Renal cortex interstitium (tissue), 11 donors: ENCODE data around the gene TDRD9. TPM values are rescaled to one million over a fixed set of nuclear protein-coding genes. Genes with fewer than 3 reads are reported as not detected.

Source experiments
- DNase-seq, 11 donors: peaks; one replicate each; pipeline ENCODE4 v3.0.0-alpha.2; 2013; ENCODE audit warnings: low read depth in 9 of 11, low spot score in 4 of 11; ENCODE audit errors: extremely low read depth in 1 of 11
- polyA plus RNA-seq, 3 donors: library from polyadenylated mRNA; unstranded; fragments of 120-200 nt; gene quantifications; one replicate each; pipeline ENCODE4 v1.2.1, GENCODE V29; 2013; ENCODE audit not compliant: insufficient read length in 3 of 3

TDRD9 gene
- polyA plus RNA-seq, 3 donors, result 1.9 to 7.3 (median 3.8) TPM

DNA sequence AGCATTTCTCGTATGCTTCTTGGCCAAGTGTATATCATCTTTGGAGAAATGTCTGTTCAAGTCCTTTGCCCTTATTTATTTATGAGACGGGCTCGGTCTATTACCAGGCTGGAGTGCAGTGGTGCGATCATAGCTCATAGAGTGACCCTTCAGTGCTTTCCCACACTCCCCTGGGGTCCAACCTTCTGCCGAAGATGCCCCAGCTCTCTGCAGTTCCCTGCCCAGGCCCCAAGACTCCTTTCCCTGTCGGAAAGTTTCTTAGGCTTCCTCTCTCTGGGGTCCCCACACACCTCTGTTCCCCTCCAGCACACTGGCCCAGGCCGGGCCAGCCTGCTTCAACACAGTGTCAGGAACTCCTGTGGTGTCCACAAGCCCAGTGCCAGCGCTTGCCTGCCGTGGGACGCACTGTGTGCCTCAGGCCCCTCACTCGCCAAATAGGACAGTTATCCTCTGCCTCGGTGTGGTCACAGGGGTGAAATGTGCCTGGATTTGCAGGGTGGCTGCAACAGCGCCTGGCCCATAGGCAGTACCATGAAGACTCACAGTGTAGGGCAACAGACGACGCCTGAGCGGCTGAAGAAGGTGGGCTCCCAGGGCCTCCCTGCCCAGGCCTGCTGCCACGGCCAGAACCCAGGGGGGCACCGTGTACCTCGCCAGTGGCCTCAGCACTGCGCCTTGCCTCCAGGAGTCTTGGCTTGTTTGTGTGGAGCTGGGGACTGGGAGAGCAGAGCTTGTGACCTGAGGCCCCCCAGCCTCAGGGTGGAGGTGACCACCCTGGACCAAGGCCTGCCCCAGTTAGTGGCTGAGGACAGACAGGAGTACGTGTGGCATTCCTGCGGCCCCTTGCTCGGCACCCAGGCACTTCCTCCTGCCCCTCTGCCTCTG is 152.4 kb downstream of the TDRD9 start:
- no peak for DNase-seq

DNA sequence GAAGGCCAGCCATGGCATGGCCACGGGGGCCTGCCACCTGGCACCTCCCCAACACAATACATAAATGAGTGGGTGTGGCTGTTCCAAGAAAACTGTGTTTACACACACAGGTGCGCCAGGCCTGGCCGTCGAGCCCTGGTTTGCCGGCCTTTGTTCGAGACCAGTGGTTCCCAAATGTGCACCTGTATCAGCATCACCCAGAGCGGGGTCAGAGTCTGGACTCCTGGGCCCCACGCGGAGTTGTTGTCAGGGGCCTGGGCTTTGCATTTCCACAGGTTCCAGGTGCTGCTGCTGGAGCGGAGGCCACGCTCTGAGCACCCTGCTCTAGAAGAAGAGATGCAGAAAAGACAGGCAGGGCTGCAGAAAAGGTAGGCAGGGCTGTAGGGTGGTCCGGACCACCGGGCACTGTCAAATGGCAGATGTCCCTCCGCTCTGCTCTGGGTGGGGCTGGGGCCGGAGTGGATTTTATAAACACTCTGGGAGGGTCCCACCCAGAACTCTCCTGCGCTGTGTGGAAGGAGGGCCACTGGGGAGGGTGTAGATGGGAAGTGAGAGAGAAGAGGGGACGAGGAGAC is 153.1 kb downstream of the TDRD9 start:
- DNase-seq, result no peak

DNA sequence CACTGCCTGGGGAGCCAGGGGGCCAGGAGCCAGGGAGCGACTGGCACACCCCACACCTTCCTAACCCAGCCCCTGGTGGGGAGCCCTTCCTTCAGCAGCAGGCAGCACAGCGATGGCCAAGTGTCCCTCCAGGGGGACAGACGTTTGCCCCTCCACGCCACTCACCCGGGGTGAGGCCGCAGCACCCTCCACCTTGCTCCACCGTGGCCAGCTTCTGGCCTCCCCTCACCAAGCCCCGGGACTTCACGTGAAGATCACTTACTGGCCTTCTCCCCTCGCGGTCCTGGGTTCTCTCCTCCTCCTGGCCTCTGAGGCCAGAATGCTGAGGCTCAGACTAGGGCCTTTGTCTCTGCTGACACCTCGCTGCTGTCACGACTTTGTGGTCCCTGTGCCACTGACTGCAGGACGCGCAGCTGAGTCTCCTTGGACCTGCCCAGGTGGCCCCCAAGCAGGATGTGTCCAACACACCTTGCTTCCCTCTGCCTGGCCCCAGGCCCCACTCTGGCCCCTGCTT is 153.8 kb downstream of the TDRD9 start:
- DNase-seq, result no peak

DNA sequence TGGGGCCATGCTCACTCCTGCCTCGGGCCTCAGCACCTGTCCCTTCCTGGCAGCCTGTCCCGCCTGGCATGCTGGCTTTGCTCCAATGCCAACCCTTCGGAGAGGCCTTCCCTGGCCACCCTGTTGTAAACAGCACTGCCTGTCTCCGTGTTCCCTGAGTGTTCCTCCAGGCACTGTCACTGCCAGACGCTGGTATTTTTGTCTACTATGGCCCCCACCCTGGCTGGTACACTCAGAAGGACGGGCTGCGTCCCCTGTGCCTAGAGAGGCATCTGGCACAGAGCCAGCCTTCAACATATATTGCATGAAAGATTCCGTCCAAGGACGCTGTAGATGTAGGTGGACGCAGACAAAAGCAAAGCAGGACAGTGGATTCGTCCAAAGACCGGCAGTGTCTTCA is 154.6 kb downstream of the TDRD9 start:
- DNase-seq, result no peak

DNA sequence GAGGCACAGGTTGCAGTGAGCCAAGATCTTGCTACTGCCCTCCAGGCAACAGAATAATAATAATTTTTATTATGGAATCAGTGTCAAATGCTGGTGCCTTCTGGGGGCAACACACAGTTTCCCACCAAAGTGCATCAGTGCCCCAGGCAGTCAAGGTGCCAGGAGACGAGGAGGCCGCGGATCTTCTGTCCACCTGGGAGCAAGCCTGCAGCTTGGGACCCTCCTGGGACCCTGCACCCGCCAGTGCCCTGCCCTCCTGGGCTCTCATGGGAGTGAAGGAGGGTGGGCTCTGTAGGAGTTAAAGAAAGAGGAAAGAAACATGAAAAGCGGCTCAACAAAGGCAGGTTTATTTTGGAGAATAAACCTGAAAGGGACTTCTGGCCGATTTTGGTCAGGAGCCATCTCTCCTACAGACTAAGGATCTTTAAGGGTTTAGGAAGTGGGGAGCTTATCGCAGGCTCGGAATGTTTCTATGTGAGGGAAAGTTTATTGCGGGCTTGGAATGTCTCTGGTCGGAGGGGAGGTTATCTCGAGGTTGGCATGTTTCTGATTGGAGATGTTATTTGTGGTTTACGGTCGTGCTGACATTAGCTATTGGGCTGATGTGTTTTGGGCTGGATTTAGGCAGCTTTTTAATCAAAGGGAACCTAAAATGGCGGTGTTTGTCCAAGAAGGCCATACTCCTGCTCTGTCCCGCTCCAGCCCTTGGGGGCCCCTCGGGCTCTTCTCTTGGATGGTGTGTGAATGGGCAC is 156.2 kb downstream of the TDRD9 start:
- DNase-seq, result peak in 2 of 11 donors; percentile 43 to 49

DNA sequence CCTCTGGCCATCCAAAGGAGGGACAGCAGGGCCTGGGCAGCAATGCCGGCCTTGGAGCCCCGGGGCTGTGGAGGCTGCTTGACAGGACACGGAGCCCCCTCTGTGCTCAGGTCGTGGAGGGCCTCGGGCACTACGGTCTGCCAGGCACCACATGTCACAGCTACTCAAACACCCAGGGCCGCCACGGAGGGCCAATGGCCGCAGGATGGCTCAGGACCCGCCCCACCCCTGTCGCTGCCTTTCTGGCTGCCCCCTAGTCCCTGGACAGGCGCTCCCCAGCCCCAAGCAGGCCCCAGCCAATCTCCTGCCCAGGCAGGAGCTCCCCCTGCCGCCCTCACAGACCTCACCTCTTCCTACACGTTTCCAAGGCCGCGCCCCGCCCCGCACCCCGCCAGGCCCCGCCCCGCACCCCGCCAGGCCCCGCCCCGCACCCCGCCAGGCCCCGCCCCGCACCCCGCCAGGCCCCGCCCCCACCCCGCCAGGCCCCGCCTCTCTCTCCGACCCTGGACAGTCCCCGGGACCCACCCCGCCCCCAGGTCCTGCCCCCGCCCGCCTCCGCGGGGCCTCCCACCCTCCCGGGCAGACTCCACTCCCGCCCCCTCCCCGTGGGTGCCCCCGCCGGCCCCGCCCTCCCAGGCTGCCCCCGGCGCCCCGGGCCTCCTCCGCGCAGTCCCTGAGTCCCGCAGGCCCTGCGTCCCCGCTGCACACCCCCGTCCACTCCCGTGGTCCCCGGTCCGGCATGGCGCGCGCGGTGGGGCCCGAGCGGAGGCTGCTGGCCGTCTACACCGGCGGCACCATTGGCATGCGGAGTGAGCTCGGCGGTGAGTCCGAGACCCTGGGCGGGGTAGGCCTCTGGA is 157.0 kb downstream of the TDRD9 start, which contains the start of gene ASPG:
ASPG (plus strand) TSS at position 669 of the 857 bp plus-strand sequence; CDS start at position 740, 71 bp downstream.
- DNase-seq, result no peak

DNA sequence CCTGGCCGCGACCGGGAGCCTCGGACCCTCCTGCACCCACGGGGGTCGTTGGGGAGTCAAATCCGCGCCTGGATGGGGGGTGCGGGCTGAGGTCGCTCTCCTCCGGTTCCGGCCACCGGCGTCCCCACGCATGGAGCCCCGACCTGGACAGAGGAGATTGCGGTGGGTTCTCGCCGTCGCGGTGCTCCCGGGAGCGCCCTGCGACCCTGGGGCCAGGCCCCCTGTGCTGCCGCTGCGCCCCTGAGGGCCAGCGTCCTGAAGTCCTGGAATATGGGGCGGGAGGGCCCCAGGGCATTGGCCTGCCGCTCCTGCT is 157.6 kb downstream of the TDRD9 start:
- no peak for DNase-seq

DNA sequence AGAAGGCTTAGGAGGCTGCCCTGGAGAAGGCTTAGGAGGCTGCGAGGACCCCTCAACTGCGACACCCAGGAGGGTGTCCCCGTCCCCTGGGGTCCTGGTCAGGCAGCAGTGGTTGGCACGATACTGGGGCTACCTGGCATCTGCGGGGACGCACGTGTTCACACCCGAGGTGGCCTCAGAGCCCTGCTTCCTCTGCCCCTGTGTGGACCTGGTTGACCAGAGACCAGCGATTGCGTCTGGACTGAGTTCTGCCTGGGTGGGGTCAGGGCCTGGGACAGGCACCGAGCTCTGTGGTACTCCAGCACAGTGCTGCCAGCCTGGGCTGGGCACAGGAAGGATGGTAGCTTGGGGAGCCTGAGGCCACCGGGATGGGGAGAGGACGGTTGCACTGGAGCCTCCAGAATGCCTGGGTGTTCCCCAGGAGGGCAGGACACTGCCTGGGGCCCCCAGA is 158.0 kb downstream of the TDRD9 start:
- no peak for DNase-seq

DNA sequence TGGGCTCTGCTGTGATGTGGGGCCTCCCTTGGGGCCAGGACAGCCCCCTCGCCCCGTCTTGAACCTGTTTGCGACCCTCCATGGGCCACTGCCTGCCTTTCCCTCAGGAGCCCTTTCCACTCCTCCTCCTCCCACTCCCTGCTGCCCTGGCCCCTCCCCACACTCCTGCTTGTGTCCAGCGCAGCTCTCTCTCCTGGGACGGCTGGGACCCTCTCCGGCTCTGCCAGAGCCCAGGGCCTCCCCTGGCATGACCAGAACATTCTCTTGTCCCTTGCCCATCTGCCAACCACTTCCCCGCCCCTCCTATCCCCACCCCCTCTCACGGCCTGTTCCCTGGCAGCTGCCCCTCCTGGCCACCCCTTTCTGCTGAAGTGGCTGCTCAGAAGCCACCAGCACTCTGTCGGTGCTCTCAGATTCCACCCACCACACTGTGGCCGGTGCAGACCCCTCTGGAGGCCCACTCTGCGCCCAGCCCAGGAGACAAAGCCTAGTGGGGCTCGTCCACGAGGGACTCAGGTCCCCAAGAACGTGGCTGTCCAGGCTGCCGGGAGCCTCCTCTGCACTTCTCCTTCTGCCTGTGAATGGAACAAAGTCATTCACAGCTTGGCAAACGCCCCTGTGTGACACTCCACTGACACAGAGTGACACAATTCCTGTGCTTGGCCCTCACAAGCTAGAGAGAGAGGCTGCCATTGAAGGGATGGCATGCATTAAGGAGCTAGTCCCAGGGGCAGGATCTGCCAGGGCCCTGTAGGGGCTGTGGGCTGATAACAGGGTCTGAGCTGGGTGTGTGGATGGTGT is 158.6 kb downstream of the TDRD9 start:
- DNase-seq, result no peak

DNA sequence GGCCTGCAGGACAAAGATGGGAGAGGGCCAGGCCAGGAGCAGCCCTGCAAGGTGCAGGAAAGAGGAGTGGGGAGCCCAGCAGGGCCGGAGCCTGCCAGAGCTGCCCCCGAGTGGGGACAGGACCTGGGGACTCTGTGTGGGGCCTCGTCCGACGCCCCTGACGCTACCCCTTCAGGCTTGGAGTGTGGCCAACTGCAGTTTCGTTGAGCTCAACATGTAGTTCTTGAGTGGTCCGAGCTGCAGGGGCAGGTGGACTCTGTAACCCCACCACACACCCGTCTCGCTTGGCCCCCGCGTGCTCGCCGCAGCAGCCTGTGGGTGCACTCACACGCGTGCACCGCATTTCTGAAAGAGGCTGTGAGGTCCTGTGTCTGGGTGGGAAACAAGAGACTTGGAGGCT is 159.2 kb downstream of the TDRD9 start:
- no peak for DNase-seq

DNA sequence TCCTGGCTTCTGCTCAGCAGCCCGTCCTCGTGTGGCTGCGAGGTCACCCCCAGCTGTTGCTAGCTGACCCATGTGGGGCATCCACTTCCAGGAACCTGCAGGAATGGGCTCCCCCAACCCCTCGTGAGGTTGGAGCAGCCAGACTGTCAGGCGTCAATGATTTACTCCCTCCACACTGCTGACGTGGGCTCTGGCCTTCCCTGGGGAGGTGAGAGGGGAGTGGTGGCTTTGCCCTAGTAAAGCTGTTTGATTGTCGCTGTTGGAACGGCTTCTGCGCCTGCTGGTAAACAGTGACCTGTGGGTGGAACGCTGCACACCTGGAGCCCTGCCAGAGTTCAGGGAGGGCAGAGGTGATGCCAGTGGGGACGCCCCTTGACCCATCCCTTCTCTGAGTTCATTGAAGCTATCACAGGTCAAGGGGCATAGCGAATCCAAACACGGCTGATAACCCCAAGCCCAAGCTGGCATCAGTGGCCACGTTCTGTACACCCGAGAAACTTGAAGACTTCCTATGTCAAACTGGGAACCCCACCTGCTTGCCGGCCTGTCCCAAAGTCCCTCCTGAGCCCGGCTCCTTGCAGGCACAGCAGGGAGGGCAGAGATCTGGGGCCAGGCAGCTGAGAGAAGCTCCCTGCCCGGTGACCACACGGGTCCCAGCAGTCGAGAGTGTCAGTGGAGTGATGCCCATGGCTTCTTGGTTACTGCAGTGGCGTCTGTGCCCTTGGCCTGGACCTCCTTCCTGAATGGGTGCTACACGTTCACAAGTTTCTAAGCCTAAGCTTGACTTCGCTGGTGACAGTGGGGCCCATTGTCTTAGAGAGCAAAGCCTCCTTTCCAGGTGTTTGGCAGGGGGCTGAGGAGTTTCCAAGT is 160.0 kb downstream of the TDRD9 start:
- DNase-seq, result no peak

DNA sequence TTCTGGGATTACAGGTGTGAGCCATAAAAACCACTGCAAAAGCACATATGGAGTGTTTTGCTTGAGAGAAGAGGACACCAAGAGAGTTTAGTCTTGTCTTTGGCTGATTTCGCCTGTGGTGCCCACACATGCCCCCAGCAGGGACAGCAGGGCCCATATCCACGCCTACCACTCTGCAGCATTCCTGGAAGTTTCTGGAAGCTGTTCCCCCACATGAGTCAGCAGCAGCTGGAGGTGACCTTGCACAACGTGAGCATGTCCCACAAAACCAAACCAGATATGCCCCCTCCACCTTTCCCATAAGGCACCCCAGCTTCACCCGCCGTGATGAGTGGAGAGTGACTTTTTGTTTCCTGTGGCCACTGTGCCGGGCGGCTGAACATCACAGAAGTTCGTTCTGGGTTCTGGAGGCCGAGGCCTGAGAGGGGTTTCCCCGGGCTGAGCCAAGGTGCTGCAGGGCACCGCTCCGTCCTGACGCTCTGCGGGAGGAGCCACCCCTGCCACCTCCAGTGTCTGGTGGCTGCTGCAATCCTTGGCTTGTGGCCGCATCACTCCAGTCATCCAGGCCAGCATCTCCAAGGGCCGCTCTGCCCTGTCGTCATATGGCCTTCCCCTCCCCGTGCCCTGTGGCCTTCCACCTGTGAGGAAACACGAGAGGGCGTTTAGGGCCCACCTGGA is 162.0 kb downstream of the TDRD9 start:
- DNase-seq, result no peak

DNA sequence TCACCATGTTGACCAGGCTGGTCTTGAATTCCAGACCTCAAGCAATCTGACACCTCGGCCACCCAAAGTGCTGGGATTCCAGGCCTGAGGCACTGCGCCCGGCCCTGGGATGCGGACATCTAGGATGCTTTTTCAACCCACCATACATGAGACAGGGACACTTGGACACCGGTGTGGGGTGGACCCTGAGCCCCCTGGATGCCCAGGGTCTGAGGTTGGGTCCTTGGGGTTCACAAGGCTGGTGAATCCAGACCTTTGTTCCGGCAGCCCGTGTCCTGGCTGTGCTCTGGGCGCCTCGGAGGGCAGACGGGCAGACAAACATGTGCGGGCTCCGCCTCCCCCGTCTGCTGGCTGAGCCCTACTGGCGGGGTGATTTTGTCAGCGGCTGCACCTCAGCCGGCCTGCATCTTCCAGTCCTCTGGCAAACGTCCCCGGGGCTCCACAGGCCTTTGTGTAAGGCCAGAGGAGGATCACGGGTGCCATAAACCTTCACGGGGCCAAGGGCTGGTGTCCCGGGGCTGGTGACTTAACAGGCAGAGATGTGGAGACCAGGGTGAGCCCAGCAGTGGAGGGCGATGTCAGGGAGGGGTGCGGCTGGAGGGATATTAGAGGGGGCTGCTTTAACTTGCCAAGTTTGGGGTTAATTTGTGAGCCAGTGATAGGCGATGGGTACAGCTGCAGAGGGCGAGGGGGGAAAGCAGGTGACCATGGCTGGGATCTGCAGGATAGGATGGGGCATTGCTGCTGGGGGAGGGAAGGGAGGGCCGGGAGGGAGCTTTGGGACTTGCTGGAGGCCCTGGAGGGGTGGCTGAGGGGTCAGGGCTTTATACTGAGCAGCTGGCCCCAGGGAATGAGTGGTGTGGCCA is 163.0 kb downstream of the TDRD9 start:
- no peak for DNase-seq

DNA sequence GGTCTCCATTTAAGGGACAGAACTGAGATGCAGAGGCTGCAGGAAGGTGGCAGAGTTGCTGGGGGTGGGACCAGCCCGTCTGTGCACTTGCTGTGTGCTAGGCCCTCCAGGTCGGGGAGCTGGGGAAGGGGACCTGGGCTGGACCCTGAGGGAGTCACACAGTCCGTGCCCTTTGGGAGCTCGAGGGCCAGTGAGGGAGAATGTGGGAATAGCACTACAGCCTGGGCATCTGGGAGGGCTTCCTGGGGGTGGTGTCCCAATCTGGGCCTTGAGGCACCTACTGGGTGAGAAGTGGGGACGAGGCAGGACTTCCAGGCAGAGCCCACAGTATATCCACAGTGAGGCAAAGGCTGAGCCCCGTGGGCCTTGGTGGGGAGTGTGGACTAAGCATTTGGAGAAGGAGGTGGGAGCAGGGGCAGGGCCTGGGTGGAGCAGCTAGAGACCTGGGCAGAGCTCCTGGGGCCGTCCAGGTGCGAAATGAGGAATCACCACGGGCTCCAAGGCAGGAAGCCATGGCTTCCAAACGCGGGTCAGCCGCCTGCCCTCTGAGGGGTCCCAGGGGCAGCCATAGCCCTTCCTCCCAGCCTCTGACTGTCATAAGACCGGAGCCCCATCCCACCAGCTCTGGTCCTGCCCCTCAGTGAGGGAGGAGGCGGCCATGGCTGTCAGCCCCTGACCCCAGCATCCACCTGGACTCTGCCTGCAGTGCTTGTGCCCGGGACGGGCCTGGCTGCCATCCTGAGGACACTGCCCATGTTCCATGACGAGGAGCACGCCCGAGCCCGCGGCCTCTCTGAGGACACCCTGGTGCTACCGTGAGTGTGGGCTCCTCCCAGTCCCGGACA is 163.9 kb downstream of the TDRD9 start:
- DNase-seq, result no peak

DNA sequence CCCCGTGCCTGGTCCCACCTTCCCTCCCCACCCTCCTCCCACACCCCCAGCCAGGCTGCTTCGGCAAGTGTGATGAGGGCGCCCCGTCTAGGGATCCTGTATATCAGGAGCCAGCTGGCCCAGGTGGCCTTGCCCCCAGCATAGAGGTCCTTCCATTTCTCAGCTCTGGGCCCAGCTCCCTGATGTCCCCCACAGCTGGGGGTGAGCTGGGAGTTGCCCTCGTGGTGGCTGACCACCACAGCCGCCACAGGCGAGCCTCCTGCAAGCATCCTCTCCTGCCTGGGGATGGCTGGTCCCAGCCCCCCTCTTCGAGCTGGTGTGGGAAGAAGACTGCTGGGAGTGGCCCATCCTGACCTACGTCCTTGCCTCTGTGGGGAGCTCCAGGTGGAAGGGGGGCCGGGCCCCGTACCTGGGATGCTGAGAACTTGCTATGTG is 164.7 kb downstream of the TDRD9 start:
- no peak for DNase-seq
